ENCODE data around the gene METTL24.
A peak's percentile ranks its signal among the peaks of the same experiment; 100 is the strongest.
"Not testable (repeated sequence)": the region's sequence is repeated elsewhere in the genome, so short reads cannot be mapped to it uniquely, and the experiment has no call there.

The METTL24 gene

GRCh38 chr6:110332281-110332680 is 25.9 kb downstream of the METTL24 start:
- DNase-seq, result no peak

GRCh38 chr6:110331816-110332215 is 26.3 kb downstream of the METTL24 start:
- DNase-seq, result peak; percentile 42

GRCh38 chr6:110331390-110331789 is 26.8 kb downstream of the METTL24 start:
- no peak for DNase-seq

- DNase-seq, result no peak
These were observed 28.3 kb downstream of the METTL24 start for GRCh38 chr6:110329714-110330436.

- no peak for DNase-seq
These were observed 28.8 kb downstream of the METTL24 start for GRCh38 chr6:110329348-110329713.

DNA sequence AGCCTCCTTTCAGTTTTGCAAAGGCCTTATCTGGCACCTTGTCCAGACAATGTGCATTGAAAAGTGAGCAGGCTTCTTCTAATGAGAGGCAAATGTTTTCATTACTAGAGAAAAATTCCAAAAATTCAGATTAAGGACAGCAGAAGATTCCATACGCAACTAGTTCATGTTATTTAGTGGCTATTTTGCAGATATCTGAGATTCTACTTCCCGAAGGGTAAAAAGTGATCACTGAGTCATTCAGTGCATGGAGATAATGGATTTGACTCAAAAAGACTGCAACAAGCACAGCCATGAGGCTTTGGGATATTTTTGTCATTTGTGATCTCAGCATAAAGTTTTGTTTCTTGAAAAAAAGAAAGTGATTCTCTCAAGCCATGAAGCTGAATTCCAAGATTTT is 29.9 kb downstream of the METTL24 start:
- DNase-seq, result no peak

DNA sequence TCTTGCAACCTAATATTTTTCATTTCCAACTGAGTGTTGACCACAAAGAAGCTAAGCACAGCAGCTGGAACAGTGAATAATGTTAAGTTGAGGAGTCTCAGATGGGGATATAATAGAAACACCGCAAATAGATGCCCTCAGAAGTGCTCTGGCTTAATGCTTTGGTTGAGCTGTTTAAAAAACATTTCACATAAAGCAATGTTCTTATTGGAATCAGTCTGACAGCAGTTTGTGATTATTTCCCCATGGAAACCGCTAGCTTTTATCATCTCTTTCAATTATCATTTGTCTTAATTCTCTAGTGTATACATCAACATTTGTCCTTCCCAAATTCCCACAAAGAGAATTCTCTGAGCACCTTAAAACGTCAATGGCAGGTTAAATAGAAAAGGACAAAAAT is 30.8 kb downstream of the METTL24 start:
- DNase-seq, result no peak

DNA sequence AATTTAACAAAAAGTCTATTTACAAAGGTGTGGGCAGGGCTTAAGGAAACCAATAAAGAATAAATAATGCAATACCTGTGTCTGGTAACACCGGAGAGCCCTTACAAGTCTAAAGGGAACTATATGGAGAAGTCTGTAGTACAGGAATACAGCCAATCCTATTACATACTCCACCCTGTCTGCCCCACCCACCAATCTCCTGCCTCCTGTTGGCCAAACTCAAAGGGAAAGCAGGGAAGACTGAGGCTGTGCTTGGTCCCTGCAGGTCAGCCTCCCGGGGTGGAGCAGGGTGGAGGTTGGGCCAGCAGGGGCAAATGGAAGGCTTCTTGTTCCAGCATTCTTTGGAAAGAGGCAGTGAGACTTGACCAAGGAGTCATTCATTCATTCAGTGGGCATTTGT is 31.5 kb downstream of the METTL24 start:
- no peak for DNase-seq

- no peak for DNase-seq
These were observed 32.1 kb downstream of the METTL24 start for GRCh38 chr6:110326057-110326456.

DNA sequence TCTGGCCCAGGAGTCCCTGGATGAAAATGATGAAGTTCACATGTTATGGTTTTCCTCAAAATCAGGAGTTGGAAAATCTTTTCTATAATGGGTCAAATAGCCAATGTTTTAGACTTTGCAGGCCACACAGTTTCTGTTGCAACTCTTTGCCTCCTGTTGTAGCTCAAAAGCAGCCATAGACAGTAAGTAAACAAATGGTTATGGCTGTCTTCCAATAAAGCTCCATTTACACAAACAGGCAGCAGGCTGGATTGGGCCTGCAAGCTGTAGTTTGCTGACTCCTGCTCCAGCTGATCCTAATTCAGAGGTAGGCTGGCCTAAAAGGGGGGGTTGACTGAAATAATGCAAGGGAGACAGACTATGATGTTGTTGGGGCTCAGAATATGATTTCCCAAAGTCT is 33.0 kb downstream of the METTL24 start:
- DNase-seq, result no peak

- DNase-seq, result no peak
These were observed 33.6 kb downstream of the METTL24 start for GRCh38 chr6:110324548-110324947.

DNA sequence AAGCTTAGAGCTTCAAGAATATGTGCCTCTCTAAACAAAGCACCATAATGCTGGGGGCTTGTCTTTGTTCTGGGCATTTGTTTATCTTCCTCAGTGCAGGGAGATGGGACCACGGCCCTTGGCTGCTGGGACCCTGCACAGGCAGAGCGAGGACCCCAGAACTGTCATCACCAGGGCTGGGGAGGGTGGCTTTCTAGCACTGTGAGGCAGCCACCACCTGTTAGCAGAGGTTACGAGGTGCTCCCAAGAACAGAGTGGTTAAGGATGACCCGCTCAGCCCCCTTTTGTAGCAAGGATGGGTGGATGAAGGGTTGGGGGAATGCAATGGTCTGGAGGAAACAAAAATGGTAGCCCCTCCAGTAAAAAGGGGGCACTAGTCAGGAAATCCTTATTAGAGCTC is 34.9 kb downstream of the METTL24 start:
- DNase-seq, result no peak

DNA sequence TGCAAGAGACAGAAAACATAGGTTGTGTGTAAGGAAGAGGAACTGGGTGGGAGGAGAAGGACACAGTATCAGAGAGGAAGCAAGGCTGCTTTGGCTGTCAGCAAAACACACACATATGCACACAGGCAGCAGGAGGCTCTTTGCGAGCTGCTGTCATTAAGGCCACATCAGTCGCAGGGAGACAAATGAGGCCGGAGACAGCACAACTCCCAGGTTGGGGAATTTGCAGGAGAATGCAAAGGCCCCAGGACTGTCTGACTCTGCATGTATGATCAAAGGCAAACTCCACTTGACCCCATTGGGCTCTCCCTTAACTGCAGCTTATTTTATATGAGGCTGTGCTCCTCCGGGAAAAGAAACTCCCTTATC is 35.3 kb downstream of the METTL24 start:
- DNase-seq, result no peak

DNA sequence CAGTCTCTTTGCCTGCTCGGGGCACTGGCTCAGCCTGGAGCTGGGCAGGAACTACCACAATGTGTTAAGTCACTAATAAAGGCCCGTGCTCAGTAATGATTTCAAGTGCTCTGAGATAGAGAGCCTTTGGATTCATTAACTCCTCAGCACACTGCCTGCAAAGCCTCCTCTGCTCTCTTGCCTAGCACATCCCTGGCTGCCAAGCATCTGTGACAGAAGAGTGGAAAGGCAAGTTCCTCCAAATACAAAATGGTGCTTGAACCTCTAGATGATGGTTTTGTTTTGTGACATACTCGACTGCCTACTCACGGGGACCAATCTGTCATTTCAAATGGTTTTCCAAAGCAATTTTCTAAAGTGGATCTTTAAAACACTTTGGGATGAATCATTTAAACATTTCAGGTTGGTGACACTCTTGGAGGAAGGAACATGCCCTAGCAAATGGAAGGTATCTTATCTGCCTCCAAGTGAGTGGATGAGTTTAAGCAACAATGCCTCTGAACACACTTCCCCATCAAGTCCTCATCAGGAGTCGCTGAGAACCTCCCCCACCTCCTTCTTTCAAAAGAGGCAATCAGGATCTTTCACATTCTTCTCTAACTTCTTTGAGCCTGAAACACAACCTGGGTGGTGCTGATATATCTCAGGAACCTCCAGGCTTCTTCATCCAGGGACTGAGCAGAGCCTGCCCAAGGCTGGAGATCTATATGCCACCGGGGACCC is 35.8 kb downstream of the METTL24 start:
- DNase-seq, result no peak

DNA sequence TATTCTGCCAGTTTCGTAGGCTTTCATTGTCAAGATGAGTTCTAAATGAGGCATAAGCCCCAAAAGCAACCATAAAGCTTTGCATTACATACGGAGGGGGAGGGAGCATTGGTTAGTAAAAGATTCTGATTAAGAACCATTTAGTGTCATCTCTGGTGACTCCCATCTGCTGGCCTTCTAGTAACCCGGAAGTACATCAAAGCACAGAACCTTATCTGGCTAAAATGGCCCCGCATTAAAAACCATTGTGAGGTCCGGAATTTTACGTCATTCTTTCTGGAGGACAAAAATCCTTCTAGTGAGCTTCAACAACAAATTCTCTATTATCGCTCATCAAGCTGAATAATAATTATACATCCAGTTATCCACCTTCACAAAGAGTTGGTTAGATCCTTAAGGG is 37.8 kb downstream of the METTL24 start:
- DNase-seq, result no peak

DNA sequence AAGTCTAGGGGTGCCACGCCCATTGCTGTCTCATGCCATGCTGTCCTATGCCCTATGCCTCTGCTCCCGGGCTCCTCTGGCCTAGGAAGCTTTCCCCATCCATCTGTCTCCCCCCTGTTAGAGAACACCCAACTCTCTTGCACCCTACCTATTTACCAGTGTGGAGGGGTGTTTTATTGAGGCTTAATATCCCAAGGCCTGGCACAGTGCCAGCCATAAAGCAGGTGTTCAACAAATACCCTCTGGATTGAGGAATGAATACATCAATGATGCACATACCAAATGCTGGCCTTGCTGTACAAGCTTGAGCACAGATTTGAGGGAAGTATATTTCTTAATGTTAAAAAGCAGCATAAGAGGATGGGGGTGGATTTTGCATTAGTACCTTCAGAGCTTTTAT is 38.3 kb downstream of the METTL24 start:
- DNase-seq, result no peak

DNA sequence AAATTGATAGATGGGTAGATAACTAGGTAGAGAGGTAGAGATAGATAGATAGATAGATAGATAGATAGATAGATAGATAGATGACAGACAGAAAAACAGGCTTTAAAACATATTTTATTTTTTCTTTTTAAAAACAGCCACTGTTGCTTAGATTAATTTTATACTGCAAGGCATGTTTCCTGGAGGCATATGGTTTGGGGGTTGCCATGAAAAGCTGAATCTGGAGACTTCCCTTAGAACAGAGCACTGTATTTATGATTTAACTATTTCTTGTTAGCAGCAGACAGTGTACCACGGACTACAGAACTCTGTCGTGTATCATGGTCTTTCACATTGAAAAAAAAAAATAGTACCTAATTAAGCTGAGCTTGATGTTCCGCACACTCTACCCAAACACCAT is 38.8 kb downstream of the METTL24 start:
- no peak for DNase-seq

- no peak for DNase-seq
These were observed 39.2 kb downstream of the METTL24 start for GRCh38 chr6:110318971-110319370.

GRCh38 chr6:110317646-110318045 is 40.5 kb downstream of the METTL24 start:
- no peak for DNase-seq

- no peak for DNase-seq
These were observed 41.0 kb downstream of the METTL24 start for GRCh38 chr6:110317189-110317588.

DNA sequence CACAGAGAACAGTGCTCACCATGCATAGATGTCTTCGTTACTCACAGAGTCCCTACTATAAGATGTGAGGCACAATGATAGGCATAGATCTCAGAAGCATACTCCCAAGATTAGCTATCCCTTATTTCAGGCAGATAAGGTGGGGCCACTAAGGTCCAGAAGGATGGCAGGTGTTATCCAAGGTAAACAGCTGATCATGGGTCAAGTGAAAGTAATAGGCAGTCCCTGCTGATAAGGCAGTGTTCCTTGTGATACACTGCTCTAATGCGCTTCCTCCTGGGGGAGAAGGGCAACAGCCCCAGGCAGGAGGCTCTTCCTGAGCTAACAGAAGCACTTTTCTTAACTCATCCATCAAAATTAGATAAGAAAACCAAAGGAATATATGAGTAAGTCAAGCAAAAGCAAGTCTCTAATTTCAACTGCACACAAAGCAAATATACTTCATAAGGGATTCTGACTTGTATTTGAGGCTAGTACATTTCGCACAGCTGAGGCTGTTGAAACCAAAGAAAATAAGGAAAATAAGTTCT is 42.2 kb downstream of the METTL24 start:
- no peak for DNase-seq

DNA sequence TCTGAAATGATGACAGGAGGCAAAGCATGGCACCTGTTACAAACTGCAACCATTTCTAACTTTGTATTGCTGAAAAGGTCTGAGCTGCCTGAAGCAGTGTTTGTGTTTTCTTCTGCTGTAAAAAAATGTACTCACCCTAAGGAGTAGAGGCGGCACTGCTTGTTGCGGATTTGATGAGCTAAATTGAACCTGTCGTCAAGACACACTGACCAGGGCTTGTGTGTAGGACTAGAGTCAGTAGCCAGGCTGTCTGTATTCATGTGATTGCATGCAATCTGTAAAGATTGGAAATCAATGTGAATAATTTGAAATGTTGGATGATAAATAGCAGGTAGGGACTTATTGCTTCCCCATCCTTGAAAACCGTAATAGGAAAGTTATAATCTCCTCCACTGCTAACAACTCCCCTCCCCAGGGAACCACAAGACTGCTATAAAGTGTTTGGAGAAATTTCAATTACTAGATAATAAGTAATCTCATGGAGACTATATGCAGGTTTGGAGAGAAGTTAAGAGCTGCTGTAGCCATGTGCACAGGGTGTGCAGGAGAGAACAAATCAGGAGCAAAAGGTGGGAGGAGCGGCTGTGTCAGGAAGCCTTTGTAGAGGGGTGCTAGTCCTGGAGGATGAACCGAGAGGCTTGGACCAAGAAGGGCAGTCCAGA is 42.8 kb downstream of the METTL24 start:
- no peak for DNase-seq

- DNase-seq, result no peak
These were observed 47.2 kb downstream of the METTL24 start for GRCh38 chr6:110310861-110311446.

DNA sequence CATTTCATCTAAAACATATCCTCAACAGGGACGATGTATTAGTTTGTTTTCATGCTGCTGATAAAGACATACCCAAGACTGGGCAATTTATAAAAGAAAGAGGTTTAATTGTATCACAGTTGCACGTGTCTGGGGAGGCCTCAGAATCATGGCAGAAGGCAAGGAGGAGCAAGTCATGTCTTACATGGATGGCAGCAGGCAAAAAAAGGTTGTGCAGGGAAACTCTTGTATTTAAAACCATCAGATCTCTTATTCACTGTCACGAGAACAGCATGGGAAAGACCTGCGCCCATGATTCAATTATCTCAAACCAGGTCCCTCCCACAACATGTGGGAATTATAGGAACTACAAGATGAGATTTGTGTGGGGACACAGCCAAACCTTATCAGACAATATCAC is 48.7 kb downstream of the METTL24 start:
- DNase-seq, result not testable (repeated sequence)
